Heart left ventricle (tissue), 13 donors: ENCODE data around the gene GATA3.

Experiments used
- POLR2A ChIP-seq, 2 donors: fragments of 450-650 bp; IDR thresholded peaks; one replicate each; pipeline ENCODE4 v1.6.1; 2017; ENCODE audit warnings: antibody characterized with exemption in 2 of 2, mild to moderate bottlenecking in 2 of 2, moderate library complexity in 2 of 2
- TF ChIP-seq, protein P1 (sequence below), 12 donors: fragments of 200-600 bp; sonication (generic) in 4 of 12; IDR thresholded peaks; one replicate each; pipeline versions ENCODE4 v1.5.0 to v1.8.0; 2018 to 2022; ENCODE audit warnings: antibody characterized with exemption in 12 of 12, mild to moderate bottlenecking in 5 of 12
- donor health status: ischemic (EF 13 %, LVEDD 7.1; RV severe dilation, severe dysfunction).
- donor health status: DM: no; HTN: yes; CAD: no.
- donor health status: DM: no; HTN: no; CAD: no.
- donor health status: ischemic (EF 25% LVEDD 6.9; RV normal size, moderate dysfunction).
- donor health status: ischemic (EF 25% LVEDD 5.7; RV mildly dilated, moderate dysfunction).
- donor health status: ischemic (EF 35%, LVEDD 5.7; RV mildly dilated, moderate dysfunction).
- donor health status: nonischemic (EF 11% LVEDD 7.7; RV severe dilation, severe dysfunction).
- donor health status: DM: yes; HTN: yes; CAD: no.
- donor health status: PGD.
- donor health status: ischemic (EF 29% LVEDD 5.4; RV normal size, mild dysfunction).
- donor health status: nonischemic (EF 23%, LVEDD 6.1; RV moderate dilation, normal function).

DNA sequence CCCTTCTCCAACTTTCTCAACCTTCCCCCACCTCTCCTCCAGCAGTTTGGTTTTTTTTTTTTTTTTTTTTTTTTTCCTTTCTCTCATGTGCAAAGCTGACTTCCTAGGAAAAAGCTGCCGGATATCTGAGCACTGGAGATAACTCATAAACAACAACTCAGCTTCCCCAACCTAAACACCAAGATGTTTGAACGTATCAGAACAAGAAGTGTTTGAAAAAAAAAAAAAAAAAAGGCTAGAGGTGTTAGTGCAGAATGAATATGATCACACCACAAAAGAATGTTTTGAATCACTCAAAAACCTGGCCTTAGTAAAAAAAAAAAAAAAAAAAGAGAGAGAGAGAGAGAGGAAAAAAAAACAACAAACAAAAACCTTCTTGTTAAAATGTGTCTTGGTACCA, 11.2 kb downstream of the GATA3 start:
- TF ChIP-seq, protein P1, sequence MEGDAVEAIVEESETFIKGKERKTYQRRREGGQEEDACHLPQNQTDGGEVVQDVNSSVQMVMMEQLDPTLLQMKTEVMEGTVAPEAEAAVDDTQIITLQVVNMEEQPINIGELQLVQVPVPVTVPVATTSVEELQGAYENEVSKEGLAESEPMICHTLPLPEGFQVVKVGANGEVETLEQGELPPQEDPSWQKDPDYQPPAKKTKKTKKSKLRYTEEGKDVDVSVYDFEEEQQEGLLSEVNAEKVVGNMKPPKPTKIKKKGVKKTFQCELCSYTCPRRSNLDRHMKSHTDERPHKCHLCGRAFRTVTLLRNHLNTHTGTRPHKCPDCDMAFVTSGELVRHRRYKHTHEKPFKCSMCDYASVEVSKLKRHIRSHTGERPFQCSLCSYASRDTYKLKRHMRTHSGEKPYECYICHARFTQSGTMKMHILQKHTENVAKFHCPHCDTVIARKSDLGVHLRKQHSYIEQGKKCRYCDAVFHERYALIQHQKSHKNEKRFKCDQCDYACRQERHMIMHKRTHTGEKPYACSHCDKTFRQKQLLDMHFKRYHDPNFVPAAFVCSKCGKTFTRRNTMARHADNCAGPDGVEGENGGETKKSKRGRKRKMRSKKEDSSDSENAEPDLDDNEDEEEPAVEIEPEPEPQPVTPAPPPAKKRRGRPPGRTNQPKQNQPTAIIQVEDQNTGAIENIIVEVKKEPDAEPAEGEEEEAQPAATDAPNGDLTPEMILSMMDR (IDR thresholded peaks at IDR 0.05) = no peak
- TF ChIP-seq POLR2A (IDR thresholded peaks at IDR 0.05) = no peak
